HEK293 (cell line): ENCODE measurements around the gene SOCS1.

Experiments
- CTCF ChIA-PET: fragments of 350-600 bp; formaldehyde crosslinking; extraction: SDS; loops from one replicate; lab custom pipeline; 2021; ENCODE audit warnings: antibody characterized with exemption; lab: Yijun Ruan, JAX
- POLR2A ChIA-PET: fragments of 300-600 bp; formaldehyde crosslinking; extraction: SDS; loops from one replicate; lab custom pipeline; 2020; ENCODE audit warnings: antibody characterized with exemption, inconsistent platforms; lab: Yijun Ruan, JAX
- H3K27ac ChIP-seq: fragments of 200-500 bp; sonication (Bioruptor generic); 2 replicates; pipeline ENCODE4 v1.5.1; 2014; ENCODE audit warnings: low read depth, low read length, control low read depth, inconsistent platforms; ENCODE audit errors: extremely low read depth
- H3K36me3 ChIP-seq, 2 experiments: fragments of 200-500 bp in 1 of 2; sonication (Bioruptor generic) in 1 of 2; 1 replicate in 1 of 2; 2 replicates in 1 of 2; pipeline ENCODE4 v1.5.1; 2014 to 2017; ENCODE audit warnings: inconsistent platforms in 2 of 2, low read length in 2 of 2; ENCODE audit not compliant: control insufficient read depth in 2 of 2, insufficient read depth in 1 of 2
- H3K4me1 ChIP-seq: fragments of 200-500 bp; sonication (Bioruptor generic); 2 replicates; pipeline ENCODE4 v1.5.1; 2014; ENCODE audit warnings: mild to moderate bottlenecking, low read length, inconsistent platforms; ENCODE audit not compliant: control insufficient read depth, insufficient read depth
- H3K4me3 ChIP-seq: 2 replicates; pipeline ENCODE4 v1.5.1; 2011; ENCODE audit warnings: low read depth, mild to moderate bottlenecking, control low read depth, low read length, moderate library complexity
- H3K9me3 ChIP-seq: fragments of 200-500 bp; sonication (Bioruptor generic); 2 replicates; pipeline ENCODE4 v1.5.1; 2014; ENCODE audit warnings: low read depth, low read length, inconsistent platforms; ENCODE audit not compliant: control insufficient read depth, insufficient read depth
- EGR2 ChIP-seq: fragments of 450-650 bp; formaldehyde crosslinking; IDR thresholded peaks from 2 replicates; pipeline ENCODE4 v1.5.1; 2016; ENCODE audit warnings: low read depth, missing biosample characterization, missing genetic modification characterization
- OVOL3 ChIP-seq: fragments of 450-650 bp; formaldehyde crosslinking; IDR thresholded peaks from 2 replicates; pipeline ENCODE4 v1.5.1; 2016; ENCODE audit warnings: missing biosample characterization, missing genetic modification characterization
- PATZ1 ChIP-seq: fragments of 450-650 bp; formaldehyde crosslinking; IDR thresholded peaks from 2 replicates; pipeline ENCODE4 v1.5.1; 2016; ENCODE audit warnings: missing biosample characterization, missing genetic modification characterization
- PRDM1 ChIP-seq: fragments of 450-650 bp; formaldehyde crosslinking; IDR thresholded peaks from 2 replicates; pipeline ENCODE4; 2016; ENCODE audit warnings: missing biosample characterization, missing genetic modification characterization
- ZBTB49 ChIP-seq: fragments of 450-650 bp; formaldehyde crosslinking; IDR thresholded peaks from 2 replicates; pipeline ENCODE4 v1.5.1; 2016; ENCODE audit warnings: missing biosample characterization, missing genetic modification characterization, low read depth
- ZNF223 ChIP-seq: fragments of 450-650 bp; formaldehyde crosslinking; IDR thresholded peaks from 2 replicates; pipeline ENCODE4 v1.5.1; 2016; ENCODE audit warnings: missing biosample characterization, missing genetic modification characterization
- ZNF514 ChIP-seq: fragments of 450-650 bp; formaldehyde crosslinking; IDR thresholded peaks from 2 replicates; pipeline ENCODE4 v1.5.1; 2016; ENCODE audit warnings: missing biosample characterization, missing genetic modification characterization
- ZNF654 ChIP-seq: fragments of 450-650 bp; formaldehyde crosslinking; IDR thresholded peaks from 2 replicates; pipeline ENCODE4 v1.5.1; 2016; ENCODE audit warnings: low read depth, missing biosample characterization, missing genetic modification characterization
- ZNF747 ChIP-seq: fragments of 450-650 bp; formaldehyde crosslinking; IDR thresholded peaks from 2 replicates; pipeline ENCODE4 v1.5.1; 2016; ENCODE audit warnings: missing biosample characterization, missing genetic modification characterization
- ZNF768 ChIP-seq: fragments of 450-650 bp; formaldehyde crosslinking; IDR thresholded peaks from 2 replicates; pipeline ENCODE4 v1.5.1; 2018; ENCODE audit warnings: missing biosample characterization, mild to moderate bottlenecking, missing genetic modification characterization
- TF ChIP-seq, protein P1 (sequence below): fragments of 450-650 bp; formaldehyde crosslinking; IDR thresholded peaks from 2 replicates; pipeline ENCODE4 v1.5.1; 2016; ENCODE audit warnings: missing biosample characterization, missing genetic modification characterization
- TF ChIP-seq, protein P2 (sequence below): fragments of 450-650 bp; IDR thresholded peaks from 2 replicates; pipeline ENCODE4 v1.5.1; 2018; ENCODE audit warnings: missing biosample characterization, missing genetic modification characterization
- TF ChIP-seq, protein P3 (sequence below): fragments of 450-650 bp; formaldehyde crosslinking; IDR thresholded peaks from 2 replicates; pipeline ENCODE4 v1.5.1; 2016; ENCODE audit warnings: missing biosample characterization, missing genetic modification characterization, borderline replicate concordance
- TF ChIP-seq, protein P4 (sequence below): fragments of 450-650 bp; formaldehyde crosslinking; IDR thresholded peaks from 2 replicates; pipeline ENCODE4 v1.5.1; 2016; ENCODE audit warnings: missing biosample characterization, missing genetic modification characterization
- TF ChIP-seq, protein P5 (sequence below): fragments of 450-650 bp; formaldehyde crosslinking; IDR thresholded peaks from 2 replicates; pipeline ENCODE4 v1.5.0; 2017; ENCODE audit warnings: missing biosample characterization, missing genetic modification characterization, borderline replicate concordance

SOCS1 gene

GRCh38 chr16:11254913-11255736 is 879 bp downstream of the SOCS1 start (continued):
- no peak for TF ChIP-seq ZNF747 (tag by site-specific recombination)
- TF ChIP-seq, protein P1, sequence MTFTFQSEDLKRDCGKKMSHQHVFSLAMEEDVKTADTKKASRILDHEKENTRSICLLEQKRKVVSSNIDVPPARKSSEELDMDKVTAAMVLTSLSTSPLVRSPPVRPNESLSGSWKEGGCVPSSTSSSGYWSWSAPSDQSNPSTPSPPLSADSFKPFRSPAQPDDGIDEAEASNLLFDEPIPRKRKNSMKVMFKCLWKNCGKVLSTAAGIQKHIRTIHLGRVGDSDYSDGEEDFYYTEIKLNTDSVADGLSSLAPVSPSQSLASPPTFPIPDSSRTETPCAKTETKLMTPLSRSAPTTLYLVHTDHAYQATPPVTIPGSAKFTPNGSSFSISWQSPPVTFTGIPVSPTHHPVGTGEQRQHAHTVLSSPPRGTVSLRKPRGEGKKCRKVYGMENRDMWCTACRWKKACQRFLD (tag by site-specific recombination), result no peak
- no peak for TF ChIP-seq EGR2 (tag by site-specific recombination)
- TF ChIP-seq, protein P2, sequence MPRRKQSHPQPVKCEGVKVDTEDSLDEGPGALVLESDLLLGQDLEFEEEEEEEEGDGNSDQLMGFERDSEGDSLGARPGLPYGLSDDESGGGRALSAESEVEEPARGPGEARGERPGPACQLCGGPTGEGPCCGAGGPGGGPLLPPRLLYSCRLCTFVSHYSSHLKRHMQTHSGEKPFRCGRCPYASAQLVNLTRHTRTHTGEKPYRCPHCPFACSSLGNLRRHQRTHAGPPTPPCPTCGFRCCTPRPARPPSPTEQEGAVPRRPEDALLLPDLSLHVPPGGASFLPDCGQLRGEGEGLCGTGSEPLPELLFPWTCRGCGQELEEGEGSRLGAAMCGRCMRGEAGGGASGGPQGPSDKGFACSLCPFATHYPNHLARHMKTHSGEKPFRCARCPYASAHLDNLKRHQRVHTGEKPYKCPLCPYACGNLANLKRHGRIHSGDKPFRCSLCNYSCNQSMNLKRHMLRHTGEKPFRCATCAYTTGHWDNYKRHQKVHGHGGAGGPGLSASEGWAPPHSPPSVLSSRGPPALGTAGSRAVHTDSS (tag by site-specific recombination), result peak; percentile 63
- TF ChIP-seq PRDM1 (tag by site-specific recombination), result no peak
- no peak for TF ChIP-seq ZNF768
- TF ChIP-seq ZNF654 (tag by site-specific recombination), result no peak
- TF ChIP-seq ZBTB49 (tag by site-specific recombination), result no peak
- TF ChIP-seq PATZ1 (tag by site-specific recombination), result peak; percentile 70

- H3K4me1 ChIP-seq, result peaks cover 5% of the 10 kb centered on the region; the same call in 1 of the 2 replicates
- POLR2A ChIA-PET, result interaction anchor here (1.0 to 2.5 kb wide), 8 partner anchors 16 to 305 kb away, joined by 3 to 13 read pairs (median 4); no protein-coding TSS in a partner anchor
- CTCF ChIA-PET, result interaction anchor here (0.5 to 6.8 kb wide), 8 partner anchors 9 to 595 kb away, joined by 3 to 58 read pairs (median 6); partner anchors contain the start of gene CLEC16A
- no peaks in the 10 kb centered on the region for H3K9me3 ChIP-seq
- H3K36me3 ChIP-seq, result no peaks in the 10 kb centered on the region
- no peak overlapping the region for H3K4me3 ChIP-seq
- H3K27ac ChIP-seq, result no peak overlapping the region
- TF ChIP-seq ZNF514 (tag by site-specific recombination) (no peak), ZNF654 (tag by site-specific recombination) (no peak), OVOL3 (tag by site-specific recombination) (no peak), ZNF223 (tag by site-specific recombination) (no peak)
- TF ChIP-seq, protein P3, sequence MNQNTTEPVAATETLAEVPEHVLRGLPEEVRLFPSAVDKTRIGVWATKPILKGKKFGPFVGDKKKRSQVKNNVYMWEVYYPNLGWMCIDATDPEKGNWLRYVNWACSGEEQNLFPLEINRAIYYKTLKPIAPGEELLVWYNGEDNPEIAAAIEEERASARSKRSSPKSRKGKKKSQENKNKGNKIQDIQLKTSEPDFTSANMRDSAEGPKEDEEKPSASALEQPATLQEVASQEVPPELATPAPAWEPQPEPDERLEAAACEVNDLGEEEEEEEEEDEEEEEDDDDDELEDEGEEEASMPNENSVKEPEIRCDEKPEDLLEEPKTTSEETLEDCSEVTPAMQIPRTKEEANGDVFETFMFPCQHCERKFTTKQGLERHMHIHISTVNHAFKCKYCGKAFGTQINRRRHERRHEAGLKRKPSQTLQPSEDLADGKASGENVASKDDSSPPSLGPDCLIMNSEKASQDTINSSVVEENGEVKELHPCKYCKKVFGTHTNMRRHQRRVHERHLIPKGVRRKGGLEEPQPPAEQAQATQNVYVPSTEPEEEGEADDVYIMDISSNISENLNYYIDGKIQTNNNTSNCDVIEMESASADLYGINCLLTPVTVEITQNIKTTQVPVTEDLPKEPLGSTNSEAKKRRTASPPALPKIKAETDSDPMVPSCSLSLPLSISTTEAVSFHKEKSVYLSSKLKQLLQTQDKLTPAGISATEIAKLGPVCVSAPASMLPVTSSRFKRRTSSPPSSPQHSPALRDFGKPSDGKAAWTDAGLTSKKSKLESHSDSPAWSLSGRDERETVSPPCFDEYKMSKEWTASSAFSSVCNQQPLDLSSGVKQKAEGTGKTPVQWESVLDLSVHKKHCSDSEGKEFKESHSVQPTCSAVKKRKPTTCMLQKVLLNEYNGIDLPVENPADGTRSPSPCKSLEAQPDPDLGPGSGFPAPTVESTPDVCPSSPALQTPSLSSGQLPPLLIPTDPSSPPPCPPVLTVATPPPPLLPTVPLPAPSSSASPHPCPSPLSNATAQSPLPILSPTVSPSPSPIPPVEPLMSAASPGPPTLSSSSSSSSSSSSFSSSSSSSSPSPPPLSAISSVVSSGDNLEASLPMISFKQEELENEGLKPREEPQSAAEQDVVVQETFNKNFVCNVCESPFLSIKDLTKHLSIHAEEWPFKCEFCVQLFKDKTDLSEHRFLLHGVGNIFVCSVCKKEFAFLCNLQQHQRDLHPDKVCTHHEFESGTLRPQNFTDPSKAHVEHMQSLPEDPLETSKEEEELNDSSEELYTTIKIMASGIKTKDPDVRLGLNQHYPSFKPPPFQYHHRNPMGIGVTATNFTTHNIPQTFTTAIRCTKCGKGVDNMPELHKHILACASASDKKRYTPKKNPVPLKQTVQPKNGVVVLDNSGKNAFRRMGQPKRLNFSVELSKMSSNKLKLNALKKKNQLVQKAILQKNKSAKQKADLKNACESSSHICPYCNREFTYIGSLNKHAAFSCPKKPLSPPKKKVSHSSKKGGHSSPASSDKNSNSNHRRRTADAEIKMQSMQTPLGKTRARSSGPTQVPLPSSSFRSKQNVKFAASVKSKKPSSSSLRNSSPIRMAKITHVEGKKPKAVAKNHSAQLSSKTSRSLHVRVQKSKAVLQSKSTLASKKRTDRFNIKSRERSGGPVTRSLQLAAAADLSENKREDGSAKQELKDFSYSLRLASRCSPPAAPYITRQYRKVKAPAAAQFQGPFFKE (tag by site-specific recombination), result no peak
- TF ChIP-seq, protein P4, sequence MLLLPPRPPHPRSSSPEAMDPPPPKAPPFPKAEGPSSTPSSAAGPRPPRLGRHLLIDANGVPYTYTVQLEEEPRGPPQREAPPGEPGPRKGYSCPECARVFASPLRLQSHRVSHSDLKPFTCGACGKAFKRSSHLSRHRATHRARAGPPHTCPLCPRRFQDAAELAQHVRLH (tag by site-specific recombination), result no peak
- TF ChIP-seq, protein P5, sequence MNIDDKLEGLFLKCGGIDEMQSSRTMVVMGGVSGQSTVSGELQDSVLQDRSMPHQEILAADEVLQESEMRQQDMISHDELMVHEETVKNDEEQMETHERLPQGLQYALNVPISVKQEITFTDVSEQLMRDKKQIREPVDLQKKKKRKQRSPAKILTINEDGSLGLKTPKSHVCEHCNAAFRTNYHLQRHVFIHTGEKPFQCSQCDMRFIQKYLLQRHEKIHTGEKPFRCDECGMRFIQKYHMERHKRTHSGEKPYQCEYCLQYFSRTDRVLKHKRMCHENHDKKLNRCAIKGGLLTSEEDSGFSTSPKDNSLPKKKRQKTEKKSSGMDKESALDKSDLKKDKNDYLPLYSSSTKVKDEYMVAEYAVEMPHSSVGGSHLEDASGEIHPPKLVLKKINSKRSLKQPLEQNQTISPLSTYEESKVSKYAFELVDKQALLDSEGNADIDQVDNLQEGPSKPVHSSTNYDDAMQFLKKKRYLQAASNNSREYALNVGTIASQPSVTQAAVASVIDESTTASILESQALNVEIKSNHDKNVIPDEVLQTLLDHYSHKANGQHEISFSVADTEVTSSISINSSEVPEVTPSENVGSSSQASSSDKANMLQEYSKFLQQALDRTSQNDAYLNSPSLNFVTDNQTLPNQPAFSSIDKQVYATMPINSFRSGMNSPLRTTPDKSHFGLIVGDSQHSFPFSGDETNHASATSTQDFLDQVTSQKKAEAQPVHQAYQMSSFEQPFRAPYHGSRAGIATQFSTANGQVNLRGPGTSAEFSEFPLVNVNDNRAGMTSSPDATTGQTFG, result no peak
Measured at GRCh38 chr16:11253995-11254912, 1.8 kb downstream of the SOCS1 start.
